ENCODE measurements around the gene RABGAP1L.

Gene RABGAP1L

DNA sequence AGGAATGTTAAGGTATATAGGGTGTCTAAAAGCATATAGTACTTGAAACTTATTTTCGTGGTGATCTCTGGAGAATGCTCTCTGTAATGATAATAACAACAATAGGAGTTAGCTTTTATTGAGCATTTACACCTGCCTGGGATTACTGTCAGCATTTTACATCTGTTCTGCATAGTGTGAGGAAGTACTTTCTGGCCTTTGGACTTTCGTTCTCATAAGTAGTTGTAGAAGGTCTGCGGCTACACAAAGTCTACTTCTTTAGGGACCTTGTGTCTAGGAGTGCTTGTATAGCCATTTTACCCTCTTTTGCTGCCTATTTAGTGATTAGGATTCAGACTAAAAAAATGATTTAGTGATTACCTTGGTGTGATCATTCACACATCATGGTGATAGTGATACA, 184.8 kb downstream of the RABGAP1L start:
- DNase-seq (ENCODE audit: low read depth) = no peak
- no peak overlapping the region for H3K4me3 ChIP-seq (ENCODE audit: low read length)
- TF ChIP-seq, protein P1, sequence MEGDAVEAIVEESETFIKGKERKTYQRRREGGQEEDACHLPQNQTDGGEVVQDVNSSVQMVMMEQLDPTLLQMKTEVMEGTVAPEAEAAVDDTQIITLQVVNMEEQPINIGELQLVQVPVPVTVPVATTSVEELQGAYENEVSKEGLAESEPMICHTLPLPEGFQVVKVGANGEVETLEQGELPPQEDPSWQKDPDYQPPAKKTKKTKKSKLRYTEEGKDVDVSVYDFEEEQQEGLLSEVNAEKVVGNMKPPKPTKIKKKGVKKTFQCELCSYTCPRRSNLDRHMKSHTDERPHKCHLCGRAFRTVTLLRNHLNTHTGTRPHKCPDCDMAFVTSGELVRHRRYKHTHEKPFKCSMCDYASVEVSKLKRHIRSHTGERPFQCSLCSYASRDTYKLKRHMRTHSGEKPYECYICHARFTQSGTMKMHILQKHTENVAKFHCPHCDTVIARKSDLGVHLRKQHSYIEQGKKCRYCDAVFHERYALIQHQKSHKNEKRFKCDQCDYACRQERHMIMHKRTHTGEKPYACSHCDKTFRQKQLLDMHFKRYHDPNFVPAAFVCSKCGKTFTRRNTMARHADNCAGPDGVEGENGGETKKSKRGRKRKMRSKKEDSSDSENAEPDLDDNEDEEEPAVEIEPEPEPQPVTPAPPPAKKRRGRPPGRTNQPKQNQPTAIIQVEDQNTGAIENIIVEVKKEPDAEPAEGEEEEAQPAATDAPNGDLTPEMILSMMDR (conservative IDR thresholded peaks at IDR 0.05; ENCODE audit: low read depth, low read length) = no peak

DNA sequence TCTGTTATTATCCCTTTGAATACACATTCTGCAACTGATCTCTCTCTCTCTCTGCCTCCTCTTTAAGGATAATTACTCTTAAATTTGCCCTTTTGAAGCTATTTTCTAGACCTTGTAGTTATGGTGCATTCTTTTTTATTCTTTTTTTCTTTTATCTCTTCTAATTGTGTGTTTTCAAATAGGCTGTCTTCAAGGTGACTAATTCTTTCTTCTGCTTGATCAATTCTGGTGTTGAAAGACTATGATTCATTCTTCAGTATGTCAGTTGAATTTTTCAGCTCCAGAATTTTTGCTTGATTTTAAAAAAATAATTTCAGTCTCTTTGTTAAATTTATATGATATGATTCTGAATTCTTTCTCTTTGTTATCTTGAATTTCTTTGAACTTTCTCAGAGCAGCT, 192.8 kb downstream of the RABGAP1L start:
- TF ChIP-seq, protein P1 (conservative IDR thresholded peaks at IDR 0.05; ENCODE audit: low read depth, low read length) = no peak
- DNase-seq (ENCODE audit: low read depth) = no peak
- H3K4me3 ChIP-seq (ENCODE audit: low read length) = no peak overlapping the region

DNA sequence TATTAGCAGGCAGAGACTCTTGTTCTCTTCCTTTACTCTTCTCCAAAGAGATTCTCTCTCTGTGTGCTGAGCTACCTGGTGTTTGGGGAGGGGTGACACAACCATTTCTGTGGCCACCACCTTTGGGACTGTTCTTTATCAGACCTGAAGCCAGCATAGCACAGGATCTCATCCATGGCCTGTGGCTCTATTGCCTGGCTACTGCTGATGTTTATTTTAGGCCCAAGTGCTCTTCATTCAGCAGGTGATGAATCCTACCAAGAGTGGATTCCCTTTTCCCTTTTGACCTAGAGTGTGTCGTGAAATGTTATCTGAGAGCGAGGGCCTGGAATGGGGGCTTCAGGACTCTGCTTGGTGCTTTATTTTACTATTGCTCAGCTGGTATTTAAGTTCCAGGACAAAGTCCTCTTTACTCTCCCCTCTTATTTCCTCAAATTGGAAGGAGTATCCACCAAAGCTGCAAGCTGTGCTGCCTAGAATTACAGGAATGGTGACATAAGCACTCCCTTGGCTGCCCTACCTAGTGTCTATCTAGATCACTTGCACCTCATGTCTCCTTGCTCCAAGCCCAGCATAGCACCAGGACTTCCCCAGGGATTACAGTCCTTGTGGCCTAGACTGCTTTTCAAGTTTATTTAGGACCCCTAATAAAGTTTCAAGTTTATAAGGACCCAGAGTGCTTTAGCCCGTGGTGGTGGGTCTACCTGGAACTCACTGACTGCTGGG, 193.7 kb downstream of the RABGAP1L start:
- no peak overlapping the region for H3K4me3 ChIP-seq (ENCODE audit: low read length)
- TF ChIP-seq, protein P1 (conservative IDR thresholded peaks at IDR 0.05; ENCODE audit: low read depth, low read length) = no peak
- no peak for DNase-seq (ENCODE audit: low read depth)

- H3K4me3 ChIP-seq (ENCODE audit: low read length) = no peak overlapping the region
- DNase-seq (ENCODE audit: low read depth) = no peak
- TF ChIP-seq, protein P1 (conservative IDR thresholded peaks at IDR 0.05; ENCODE audit: low read depth, low read length) = no peak
Observed at GRCh38 chr1:174358344-174358743, 199.0 kb downstream of the RABGAP1L start.

DNA sequence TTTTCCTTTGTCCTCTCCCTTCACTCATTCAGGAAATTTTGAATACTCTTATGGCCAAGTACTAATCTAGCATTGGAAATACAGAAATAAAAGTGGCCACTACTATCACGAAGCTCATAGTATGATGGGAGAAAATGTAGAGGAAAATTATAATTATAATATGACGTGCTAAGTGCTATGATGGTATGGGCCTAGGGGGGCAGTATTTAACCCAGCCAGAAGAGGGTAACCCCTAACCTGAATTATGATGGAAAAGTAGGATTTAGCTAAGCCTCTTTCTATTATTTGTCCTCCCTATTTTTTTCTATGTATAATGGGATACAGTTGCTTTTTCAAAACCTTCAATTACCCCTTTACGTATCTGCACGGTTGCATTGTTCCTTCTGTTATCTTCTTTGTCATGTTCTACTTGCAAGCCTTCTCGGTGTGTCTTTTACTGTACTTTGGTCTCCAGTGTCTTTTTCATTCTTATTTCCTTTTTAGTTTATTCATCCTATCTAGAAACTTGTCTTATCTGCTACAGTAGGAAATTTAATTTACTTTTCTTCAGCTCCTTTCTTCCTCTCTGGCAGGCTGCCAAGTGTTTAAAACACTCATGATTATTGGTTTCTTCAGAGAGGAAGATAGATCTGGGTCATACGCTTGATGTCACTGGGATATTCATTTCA, 199.6 kb downstream of the RABGAP1L start:
- TF ChIP-seq, protein P1 (conservative IDR thresholded peaks at IDR 0.05; ENCODE audit: low read depth, low read length) = no peak
- DNase-seq (ENCODE audit: low read depth) = no peak
- H3K4me3 ChIP-seq (ENCODE audit: low read length) = no peak overlapping the region

- TF ChIP-seq, protein P1 (conservative IDR thresholded peaks at IDR 0.05; ENCODE audit: low read depth, low read length) = no peak
- DNase-seq (ENCODE audit: low read depth) = no peak
- no peak overlapping the region for H3K4me3 ChIP-seq (ENCODE audit: low read length)
Observed at GRCh38 chr1:174359454-174359805, 200.1 kb downstream of the RABGAP1L start.

All from retinal pigment epithelial cell (primary cell).